HG03354 (cell line): ENCODE data around the gene GTPBP3.

ENCODE experiments used
- ATAC-seq: cut with Tn5 transposase; IDR thresholded peaks from one replicate; pipeline ENCODE4 v1.9.1; 2021; ENCODE audit warnings: mild to moderate bottlenecking; ENCODE audit not compliant: unreplicated experiment, poor library complexity, severe bottlenecking

Gene GTPBP3

DNA sequence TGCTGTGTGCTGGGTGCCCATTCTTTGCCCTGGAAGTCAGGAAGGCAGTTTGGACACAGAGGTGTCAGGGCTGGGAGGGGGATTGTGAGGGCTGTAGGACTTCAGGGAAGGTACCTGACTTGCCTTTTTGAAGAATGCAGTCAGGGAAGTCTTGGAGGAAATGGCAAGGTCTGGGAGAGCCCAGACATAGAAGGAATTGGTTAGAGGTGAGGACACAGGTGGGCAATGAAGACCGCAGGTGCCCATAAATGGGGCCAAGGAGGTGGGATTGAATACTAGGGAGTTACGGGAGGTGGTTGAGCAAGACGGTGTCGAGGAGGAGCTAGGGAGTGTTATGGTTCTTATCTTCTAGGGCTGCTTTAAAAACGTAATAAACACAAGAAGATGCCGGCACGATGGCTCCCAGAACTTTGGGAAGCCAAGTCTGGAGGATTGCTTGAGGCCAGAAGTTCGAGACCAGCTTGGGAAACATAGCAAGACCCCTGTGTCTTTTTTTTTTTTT is 29.4 kb upstream of the GTPBP3 start:
- ATAC-seq = no peak

DNA sequence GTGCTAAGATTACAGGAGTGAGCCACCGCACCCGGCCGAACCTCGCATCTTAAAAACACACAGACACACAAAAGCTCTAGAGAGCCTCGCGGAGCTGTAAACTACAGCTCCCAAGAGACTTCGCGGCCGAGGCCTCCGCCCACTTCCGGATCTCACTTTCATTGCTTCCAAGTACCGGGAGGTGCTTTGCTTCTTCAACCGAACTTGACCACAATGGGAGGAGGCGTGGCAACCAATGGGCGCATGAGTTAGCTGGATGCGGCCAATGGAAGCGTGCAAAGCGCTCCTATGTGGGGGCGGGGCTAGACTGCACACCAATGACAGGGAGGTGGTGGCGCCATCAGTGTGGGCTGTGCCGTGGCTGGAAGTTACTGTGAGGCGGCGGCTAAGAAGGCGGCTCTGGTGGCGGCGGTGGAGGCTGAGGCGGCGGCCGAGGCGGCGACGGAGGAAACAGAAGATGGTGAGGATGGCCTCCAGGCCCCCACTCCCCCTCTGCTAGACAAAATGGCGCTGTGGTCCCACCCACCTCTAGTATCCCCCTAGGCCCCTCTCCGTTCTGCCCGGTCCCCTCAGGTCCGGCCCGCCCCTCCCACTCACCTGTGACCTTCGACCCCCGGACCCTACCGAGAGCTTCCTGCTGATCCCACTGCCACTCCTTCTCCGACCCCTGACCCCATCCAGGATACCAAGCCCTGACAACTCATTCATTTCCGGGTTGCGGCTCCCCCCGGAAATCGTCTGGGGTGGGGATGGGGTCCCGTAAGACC is 28.0 kb upstream of the GTPBP3 start, which contains the start of gene DDA1:
Gene DDA1 (plus strand): TSS at position 366 of the 767 bp plus-strand sequence. CDS start 92 bp downstream, at position 458.
- ATAC-seq = peak; percentile 59

DNA sequence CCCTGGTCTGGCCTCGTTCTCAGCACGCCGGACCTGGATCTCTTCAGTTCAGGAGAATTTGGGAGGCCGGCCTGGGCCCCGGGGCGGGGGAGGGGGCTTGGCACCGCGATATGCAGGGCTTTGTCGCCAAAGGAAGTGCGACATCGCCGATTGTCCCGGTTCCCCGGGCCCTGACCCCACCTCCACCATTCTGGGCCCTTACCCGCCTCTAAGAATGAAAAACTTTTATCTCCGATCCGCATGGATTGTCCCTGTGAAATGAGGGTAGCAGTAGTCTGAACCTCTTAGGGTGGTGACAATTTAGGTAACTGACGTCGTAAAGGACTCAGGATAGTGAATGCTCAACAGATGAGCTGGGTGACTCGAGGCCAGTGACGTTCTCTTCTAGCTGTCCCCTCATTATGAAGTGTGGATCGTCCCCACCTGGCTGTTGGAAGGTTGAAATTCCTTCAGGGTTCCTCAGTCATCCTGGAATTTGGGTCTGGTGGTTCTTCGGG is 27.3 kb upstream of the GTPBP3 start:
- no peak for ATAC-seq

DNA sequence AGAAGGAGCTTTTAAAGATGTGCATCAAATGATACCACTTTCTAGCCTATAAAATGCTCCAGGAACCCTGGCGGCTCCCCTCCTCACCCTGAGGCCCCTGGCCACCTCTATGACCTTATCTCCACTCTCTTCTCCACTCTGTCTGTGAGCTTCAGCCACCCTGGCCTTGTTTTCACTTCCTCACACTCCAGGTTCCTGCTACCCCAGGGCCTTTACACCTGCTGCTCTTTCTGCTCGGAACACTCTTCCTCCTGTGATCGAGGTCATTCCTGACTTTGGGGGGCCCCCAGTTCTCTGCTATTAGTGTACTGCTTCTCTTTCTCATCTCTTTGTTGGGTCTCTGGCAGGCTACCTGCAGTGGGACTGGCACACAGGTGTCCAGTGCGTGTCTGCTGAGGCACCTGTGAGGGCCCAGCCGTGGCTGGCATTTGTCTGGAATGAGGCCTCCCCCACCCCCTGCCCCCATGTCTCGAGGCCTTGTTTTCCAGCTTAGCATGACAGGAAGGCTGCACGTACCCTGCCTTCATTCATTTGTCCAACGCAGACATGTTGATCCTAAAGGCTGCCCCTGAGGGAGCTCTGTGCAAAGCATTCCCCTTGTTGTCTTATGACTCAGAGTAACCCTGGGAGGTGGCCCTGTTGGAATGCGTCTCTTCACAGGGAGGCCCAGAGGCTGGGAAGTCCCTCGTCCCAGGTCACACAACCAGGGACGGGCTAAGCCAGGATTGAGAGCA is 25.7 kb upstream of the GTPBP3 start:
- no peak for ATAC-seq

DNA sequence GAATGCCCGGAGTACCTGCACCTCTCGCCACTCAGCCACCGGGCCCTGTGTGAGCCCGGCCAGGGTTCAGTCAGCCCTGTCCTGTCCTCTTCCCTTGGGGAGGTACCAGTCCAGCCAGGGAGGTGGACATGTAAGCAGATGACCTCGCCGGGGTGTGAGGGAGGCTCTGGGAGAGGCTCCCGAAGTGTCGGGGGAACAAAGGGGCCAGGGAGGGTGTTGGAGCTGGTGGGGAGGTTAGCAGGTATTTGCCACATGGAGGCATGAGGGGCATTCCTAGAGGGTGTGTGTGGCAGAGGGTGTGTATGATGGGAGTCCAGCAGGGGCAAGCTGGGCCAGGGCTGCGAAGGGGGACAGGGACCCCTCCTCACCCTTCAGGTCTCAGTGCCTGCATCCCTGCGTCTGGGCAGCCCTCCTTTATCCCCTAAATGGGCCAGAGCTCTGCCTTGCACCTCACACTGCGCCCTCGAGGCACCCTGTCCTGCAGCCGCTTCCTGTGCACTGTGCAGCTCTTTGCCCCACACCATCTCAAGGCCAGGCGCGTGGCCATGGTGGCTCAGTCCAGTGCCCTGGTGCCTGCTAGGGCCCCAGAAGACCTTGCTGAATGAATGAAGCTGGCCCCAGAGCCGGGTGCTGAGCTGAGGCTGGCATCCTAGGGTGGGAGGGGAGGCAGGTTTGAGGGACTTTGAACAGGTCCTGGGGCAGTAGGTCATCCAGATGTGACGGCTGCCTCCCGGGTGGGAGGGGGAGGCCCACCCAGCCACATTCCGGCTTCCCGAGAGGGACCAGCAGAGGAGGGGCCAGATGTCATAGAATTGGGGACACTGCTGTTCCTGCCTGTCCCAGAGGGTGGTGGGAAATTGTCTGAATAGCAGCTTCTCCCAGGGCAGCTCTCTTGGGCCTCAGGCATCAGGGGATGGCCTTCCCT is 24.9 kb upstream of the GTPBP3 start:
- ATAC-seq = no peak

DNA sequence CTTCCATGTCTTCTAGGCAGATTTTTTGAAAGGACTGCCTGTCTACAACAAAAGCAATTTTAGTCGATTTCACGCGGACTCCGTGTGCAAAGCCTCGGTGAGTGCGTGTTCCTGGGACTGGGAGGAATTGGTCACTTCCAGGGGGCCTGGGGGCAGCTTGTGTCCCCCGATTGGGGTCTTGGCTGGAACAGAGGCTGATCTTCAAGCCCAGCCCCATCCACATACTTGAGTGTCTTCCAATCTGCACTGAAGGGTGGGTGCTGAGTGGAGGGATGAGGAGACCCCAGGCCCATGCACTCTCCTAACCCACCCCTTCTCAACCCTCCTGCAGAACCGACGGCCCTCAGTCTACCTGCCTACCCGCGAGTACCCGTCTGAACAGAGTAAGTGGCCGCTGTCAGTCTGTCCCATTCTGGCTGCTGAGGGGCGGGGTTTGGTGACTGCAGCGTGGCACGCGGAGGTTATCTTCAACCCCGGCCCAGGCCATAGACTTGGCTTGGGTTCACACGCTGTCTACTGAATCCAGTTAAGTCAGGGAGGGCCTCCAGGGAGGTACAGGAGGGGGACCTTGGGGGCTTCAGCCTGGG is 23.3 kb upstream of the GTPBP3 start:
- no peak for ATAC-seq

DNA sequence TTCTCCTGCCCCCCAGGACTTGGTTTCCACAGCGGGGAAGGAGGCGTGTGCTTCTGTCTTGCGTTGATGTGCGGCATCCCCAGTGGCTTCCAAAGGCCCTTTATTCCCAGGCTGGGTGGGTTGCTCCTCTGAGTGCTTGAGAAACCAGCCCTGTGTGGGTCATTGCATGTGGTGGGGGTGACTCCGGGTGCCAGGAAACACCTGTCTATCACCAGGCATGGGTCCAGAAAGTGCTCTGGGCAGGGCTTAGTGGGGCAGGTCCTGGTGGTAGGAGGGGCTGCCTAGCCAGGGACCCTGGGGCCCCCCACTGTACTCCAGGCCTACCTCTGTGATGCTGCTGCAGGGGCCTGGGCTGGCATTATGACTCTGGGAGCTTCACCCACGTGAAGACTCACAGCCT is 18.4 kb upstream of the GTPBP3 start:
- no peak for ATAC-seq

DNA sequence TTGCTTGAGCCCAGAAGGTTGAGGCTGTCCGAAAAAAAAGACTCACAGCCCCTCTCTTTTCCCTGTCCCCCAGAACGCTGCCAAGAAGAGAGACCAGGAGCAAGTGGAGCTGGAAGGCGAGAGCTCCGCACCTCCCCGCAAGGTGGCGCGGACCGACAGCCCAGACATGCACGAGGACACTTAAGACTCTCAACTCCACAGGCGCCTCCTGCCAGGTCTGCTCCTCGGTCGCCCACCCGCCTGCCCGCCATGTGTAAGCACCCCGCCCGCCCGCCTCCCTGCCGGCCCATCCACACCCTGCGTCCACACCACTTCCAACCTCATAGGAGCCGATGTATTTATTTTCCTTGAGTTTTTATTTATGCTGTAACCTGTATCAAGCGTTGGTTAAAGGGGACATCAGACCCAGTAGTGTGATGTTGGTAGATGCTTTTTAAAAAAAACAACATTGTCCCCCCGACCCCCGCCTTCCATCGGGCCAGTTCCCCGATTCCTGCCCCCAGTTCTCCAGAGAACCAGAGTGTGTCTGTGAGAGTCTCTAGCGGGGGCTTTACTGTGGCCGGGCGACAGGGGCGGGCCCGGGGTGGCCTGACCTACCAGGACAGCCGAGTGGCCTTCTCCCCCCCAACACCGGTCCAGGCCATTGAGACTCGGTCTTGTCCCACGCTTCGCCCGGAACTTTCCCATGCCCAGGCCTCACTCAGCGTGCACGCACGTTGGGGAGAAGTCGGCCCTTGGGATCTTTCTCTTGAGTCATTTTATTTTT is 17.7 kb upstream of the GTPBP3 start:
- ATAC-seq = no peak

DNA sequence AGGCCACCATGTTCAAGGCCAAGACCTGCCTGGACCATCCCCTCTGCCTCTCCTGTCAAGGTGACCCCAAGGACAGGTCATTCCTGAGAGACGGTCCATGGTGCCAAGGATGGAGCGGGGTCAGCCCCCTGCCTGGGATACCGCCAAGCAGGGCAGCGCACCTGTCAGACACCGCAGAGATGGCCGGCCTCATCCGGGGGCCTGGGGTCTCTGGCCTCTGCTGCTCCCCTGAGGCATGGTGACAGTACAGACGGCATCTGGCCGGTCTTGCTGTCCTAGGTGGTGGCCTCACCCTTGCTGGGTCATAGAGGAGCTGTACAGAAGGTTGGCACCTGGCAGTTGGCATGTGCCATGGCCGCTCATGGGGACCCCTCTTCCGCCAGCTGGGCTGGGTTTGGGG is 16.9 kb upstream of the GTPBP3 start:
- no peak for ATAC-seq

DNA sequence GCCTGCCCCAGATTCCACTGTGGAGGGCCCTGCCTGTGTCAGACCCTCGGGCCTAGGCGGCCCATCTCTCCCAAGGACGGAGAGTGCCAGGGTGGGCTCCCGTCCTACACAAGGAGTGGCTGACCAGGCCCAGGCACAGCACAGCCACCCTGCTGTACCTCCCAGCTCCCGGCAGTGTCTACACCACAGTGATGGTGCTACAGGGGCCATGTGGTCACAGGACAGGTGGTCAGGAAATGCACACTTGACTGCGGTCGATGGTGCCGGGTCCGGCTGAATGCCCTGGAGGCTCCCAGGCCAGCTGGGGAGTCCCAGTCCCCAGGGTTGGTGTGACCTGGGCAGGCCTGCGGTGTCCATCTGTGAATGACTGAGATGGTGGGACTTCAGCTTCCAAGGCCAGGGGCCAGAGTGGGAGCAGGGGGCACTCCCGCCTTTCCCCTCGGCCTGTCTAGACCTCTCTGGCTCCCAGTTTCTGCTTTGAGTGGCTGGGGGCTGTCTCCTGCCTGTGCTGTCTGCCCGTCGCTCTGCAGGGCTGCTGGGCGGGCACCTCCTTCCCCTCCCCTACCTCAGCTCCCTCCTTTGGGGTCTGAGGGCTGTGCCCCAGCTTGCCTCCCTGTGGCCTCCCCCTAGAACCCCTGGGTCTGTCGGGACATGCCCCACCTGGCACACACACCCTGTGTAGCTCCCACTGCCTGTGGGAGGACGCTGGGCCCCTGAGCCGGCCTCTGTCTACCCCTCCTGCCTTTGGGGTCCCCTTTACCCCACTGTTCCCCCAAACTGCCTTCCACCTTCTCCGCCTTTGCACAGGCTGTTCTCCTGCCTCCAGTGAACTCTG is 15.5 kb upstream of the GTPBP3 start:
- no peak for ATAC-seq

DNA sequence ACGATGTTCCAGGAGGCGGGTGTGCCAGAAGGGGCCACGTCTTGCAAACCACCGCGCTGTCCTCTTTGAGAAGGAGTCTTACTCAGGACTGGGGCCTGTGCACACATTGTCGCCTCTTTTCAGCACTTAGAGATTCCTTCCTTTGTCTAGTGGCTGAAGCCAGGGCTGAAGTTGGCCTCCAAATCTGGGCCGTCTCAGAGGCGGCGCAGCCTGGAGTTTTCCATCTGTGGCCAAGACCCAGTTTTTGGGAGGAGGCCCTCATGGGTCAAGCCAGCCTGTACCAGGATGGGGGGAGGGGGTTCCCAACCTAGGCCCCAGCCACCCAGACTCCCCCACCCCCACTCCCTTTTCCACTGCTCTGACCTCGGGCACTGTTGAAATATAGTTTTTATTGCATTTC is 14.5 kb upstream of the GTPBP3 start:
- ATAC-seq = no peak

DNA sequence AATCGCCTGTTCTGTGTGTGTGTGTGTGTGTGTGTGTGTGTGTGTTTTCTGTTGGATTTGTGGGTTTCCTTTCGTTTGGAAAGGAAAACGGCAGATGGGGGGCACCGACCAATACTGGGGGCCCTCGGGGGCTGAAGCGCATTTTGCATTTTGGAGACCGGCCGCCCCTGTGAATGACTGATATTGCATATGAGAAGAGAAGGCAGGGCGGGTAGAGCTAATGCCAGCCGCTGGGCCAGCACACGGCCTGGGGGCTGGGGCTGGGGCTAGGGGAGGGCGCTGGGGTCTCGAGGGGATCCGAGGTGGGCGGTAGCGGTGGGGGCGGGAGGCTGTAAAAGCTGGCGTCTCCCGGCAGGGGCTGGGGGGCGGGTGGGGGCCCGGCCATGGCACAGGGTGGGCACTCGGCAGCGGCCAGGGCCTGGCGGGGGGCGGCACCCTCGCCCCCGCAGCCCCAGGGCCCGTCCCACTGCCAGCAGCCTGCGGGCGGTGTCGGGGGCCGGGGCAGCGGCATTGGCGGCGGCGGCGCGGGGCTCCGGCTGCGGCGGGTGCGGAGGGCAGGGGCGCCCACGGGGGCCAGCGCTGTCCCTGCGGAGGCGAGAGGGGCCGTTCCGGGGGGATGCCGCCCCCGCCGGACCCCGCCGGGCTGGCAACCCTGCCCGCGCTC is 13.9 kb upstream of the GTPBP3 start:
- ATAC-seq = no peak

DNA sequence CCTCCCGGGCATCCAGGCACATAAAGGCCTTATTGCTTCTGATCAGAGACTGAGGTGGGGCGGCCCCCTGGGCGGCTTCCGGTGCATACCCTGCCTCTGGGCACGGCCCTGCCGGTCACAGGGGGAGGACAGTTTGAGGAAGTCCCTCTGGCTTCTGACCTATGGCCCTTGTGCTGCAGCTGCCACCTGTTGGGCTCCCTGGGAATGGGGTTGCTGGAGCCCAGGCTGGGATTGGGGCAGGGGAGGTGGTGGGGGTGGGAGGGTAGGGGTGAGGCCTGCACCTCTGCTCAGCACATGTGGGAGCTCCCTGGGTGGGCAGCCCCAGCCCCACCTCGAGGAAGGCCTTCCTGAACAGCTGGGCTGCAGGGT is 13.4 kb upstream of the GTPBP3 start:
- ATAC-seq = no peak

DNA sequence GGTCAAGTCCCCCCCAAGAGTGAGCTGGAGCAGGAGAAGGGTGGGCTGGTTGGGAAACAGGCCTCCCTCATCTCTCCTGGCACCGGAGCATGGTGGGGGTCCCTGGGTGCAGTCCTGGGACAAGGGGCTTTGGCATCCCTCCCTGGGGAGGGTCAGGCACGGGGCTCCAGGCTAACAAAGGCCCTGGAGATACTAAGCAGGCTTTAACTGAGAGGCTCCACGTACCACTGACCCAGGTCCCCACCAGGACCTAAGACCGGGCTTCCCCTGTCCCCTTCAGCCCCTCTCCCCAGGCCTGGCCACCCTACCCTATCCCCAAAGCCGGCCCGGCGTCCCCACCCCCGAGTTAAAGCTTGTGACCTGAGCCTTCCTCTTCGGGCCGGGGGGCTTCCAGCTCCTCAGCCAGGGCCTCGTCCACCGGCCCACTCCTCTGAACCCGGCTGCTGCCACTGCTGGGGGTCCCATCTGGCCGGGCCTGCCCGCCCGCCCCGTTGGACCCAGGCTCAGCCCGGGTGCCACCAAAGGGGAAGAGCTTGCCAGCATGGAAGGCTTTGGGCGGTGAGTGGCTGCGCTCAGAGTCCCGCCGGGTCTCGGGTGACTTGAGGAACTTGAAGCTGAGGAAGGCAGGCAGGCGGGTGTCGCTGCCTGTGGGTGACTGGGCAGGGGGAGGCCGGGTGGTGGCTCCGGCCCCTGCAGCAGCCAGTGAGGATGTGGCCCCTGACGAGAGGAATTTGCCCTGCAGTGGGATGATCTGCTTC is 12.8 kb upstream of the GTPBP3 start:
- no peak for ATAC-seq

DNA sequence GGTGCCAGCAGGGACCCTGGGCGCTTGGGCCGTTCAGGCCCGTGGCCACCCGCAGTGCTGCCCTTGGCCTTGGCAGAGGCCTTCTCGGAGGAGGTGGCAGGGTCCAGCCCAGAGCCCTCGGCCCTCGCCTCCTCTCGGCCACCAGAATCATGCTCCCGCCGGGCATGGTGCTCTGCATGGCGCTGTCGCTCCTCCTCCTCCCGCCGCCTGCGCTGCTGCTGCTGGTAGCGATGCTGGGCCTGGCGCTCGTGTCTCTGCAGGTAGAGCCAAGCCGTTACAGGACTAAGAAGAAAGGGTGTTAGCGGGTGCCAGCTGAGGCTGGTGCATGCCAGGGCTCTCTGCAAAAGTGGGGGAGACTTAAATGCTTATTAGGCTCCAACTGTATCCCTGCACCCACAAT is 12.2 kb upstream of the GTPBP3 start:
- ATAC-seq = no peak

DNA sequence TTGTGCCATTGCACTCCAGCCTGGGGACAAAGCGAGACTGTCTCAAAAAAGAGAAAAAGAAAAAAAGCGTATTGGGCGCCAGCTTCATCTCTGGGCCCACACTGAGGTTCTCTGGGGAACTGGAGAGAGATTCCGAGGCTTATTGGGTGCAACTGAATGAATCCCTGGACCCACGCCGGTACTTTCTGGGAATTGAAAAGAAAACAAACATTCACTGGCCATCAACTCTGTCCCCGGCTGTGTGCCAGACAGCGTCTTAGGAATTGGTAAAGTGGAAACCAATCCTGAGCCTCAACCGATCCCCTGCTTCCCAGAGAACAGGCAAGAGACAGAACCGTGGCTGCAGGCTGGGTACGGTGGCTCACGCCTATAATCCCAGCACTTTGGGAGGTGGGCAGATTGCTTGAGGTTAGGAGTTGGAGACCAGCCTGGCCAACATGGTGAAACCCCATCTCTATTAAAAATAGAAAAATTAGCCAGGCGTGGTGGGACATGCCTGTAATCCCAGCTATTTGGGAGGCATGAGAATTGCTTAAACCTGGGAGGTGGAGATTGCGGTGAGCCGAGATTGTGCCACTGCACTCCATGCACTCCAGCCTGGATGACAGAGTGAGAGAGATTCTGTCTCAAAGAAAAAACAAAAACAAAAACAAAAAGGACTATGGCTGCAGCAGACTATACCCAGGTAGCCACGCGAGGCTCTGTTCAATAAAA is 11.3 kb upstream of the GTPBP3 start:
- no peak for ATAC-seq
